SK-N-MC (cell line): ENCODE results near the gene SLC2A6.

Experiments used
- DNase-seq: peaks from one replicate; pipeline ENCODE4 v3.0.0-alpha.2; 2011; ENCODE audit warnings: low read depth, low spot score
- H3K27ac ChIP-seq: fragments of 200-600 bp; sonication (generic); 2 replicates; pipeline ENCODE4 v1.5.1; 2016; ENCODE audit warnings: mixed run types
- H3K36me3 ChIP-seq: fragments of 200-600 bp; sonication (generic); 2 replicates; pipeline ENCODE4 v1.6.1; 2017; ENCODE audit warnings: antibody characterized with exemption, low read length, mixed read lengths; ENCODE audit not compliant: insufficient read depth
- H3K4me3 ChIP-seq: fragments of 200-600 bp; sonication (generic); 2 replicates; pipeline ENCODE4 v1.5.1; 2016
- H3K9ac ChIP-seq: fragments of 200-600 bp; sonication (generic); 2 replicates; pipeline ENCODE4 v1.8.0; 2017; ENCODE audit warnings: mixed run types, mixed read lengths; ENCODE audit not compliant: insufficient read length
- H3K9me3 ChIP-seq: fragments of 200-600 bp; sonication (generic); 2 replicates; pipeline ENCODE4 v1.6.1; 2017; ENCODE audit warnings: low read depth, mild to moderate bottlenecking, antibody characterized with exemption, low read length, moderate library complexity, mixed read lengths
- EZH2 ChIP-seq: fragments of 200-600 bp; sonication (generic); IDR thresholded peaks from one replicate; pipeline ENCODE4 v1.6.1; 2017; ENCODE audit warnings: antibody characterized with exemption
- FOXP2 ChIP-seq: optimal IDR thresholded peaks from 2 replicates; pipeline ENCODE3; 2011; ENCODE audit warnings: mild to moderate bottlenecking, moderate library complexity; ENCODE audit not compliant: insufficient read depth; ENCODE audit errors: extremely low read length, control extremely low read depth
- POLR2AphosphoS5 ChIP-seq: IDR thresholded peaks from 2 replicates; pipeline ENCODE4 v1.6.1; 2012; ENCODE audit warnings: mild to moderate bottlenecking, low read depth, low read length, borderline replicate concordance

SLC2A6 gene

GRCh38 chr9:133445293-133445969 is 33.5 kb downstream of the SLC2A6 start:
- no peak overlapping the region for H3K4me3 ChIP-seq
- H3K36me3 ChIP-seq, result no peaks in the 10 kb centered on the region
- no peak for DNase-seq
- H3K9ac ChIP-seq, result no peak overlapping the region
- H3K9me3 ChIP-seq, result no peaks in the 10 kb centered on the region
- no peak overlapping the region for H3K27ac ChIP-seq
- no peak for TF ChIP-seq POLR2AphosphoS5
- TF ChIP-seq EZH2, result no peak
- no peak for TF ChIP-seq FOXP2

GRCh38 chr9:133443982-133444381 is 34.9 kb downstream of the SLC2A6 start:
- no peak for DNase-seq
- Histone ChIP-seq H3K9me3 (no peaks in the 10 kb centered on the region), H3K27ac (no peak overlapping the region), H3K36me3 (no peaks in the 10 kb centered on the region), H3K4me3 (no peak overlapping the region), H3K9ac (no peak overlapping the region)
- TF ChIP-seq EZH2, result no peak
- no peak for TF ChIP-seq POLR2AphosphoS5
- TF ChIP-seq FOXP2, result no peak

GRCh38 chr9:133443248-133443647 is 35.7 kb downstream of the SLC2A6 start:
- Histone ChIP-seq H3K9me3 (no peaks in the 10 kb centered on the region), H3K9ac (no peak overlapping the region), H3K27ac (no peak overlapping the region), H3K36me3 (no peaks in the 10 kb centered on the region), H3K4me3 (no peak overlapping the region)
- no peak for DNase-seq
- TF ChIP-seq FOXP2, result no peak
- no peak for TF ChIP-seq POLR2AphosphoS5
- no peak for TF ChIP-seq EZH2

DNA sequence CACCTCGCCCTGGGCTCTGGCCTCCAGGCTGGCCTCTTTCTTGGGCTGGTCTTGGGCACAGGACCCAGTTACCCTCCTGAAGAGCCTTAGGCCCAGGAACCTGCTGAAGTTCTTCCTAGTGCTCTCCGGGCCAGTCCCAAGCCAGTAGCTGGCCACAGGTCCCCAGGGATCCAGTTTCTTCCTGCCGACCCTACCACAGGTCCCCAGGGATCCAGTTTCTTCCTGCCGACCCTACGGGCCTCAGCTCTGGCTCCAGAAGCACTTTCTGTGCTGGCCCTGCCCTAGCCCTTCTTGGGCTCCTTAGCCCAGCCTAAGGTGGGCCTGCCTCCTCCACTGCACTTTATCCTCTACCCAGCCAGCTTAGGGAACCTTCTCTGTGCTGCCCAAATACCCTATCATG is 37.3 kb downstream of the SLC2A6 start:
- DNase-seq, result no peak
- Histone ChIP-seq H3K36me3 (no peaks in the 10 kb centered on the region), H3K9me3 (no peaks in the 10 kb centered on the region), H3K27ac (no peak overlapping the region), H3K4me3 (no peak overlapping the region), H3K9ac (no peak overlapping the region)
- TF ChIP-seq EZH2 (no peak), POLR2AphosphoS5 (no peak), FOXP2 (no peak)

- Histone ChIP-seq H3K27ac (no peak overlapping the region), H3K36me3 (no peaks in the 10 kb centered on the region), H3K9ac (no peak overlapping the region), H3K9me3 (no peaks in the 10 kb centered on the region), H3K4me3 (no peak overlapping the region)
- TF ChIP-seq POLR2AphosphoS5, result no peak
- no peak for TF ChIP-seq FOXP2
- no peak for TF ChIP-seq EZH2
- no peak for DNase-seq
These were observed 38.0 kb downstream of the SLC2A6 start for GRCh38 chr9:133440874-133441273.

DNA sequence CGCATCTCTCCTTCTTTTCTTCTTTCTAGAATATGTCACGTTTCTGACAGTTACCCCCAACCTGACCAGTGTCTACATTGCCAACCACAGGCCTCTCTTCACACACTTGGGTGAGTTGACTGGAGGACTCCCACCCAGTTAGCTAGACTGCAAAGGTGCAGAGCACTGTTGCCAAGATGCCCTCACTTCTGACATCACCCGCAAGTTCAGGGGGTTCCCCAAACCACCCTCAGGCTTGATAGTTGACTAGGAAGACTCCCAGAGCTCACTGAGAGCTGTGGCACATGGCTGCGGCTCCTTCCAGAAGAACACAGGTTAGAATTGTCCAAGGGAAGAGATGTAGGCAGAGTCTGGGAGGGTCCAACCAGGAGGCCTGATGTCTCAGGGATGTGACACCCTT is 39.6 kb downstream of the SLC2A6 start:
- H3K27ac ChIP-seq, result no peak overlapping the region
- TF ChIP-seq EZH2 (no peak), POLR2AphosphoS5 (no peak), FOXP2 (no peak)
- no peaks in the 10 kb centered on the region for H3K36me3 ChIP-seq
- DNase-seq, result no peak
- no peak overlapping the region for H3K4me3 ChIP-seq
- no peaks in the 10 kb centered on the region for H3K9me3 ChIP-seq
- H3K9ac ChIP-seq, result no peak overlapping the region

GRCh38 chr9:133437753-133438531 is 41.0 kb downstream of the SLC2A6 start:
- no peak overlapping the region for H3K4me3 ChIP-seq
- no peak overlapping the region for H3K27ac ChIP-seq
- no peak for DNase-seq
- TF ChIP-seq POLR2AphosphoS5, result no peak
- TF ChIP-seq EZH2, result no peak
- H3K36me3 ChIP-seq, result no peaks in the 10 kb centered on the region
- H3K9me3 ChIP-seq, result no peaks in the 10 kb centered on the region
- H3K9ac ChIP-seq, result no peak overlapping the region

- Histone ChIP-seq H3K27ac (no peak overlapping the region), H3K9ac (no peak overlapping the region), H3K9me3 (no peaks in the 10 kb centered on the region), H3K4me3 (no peak overlapping the region), H3K36me3 (no peaks in the 10 kb centered on the region)
- no peak for TF ChIP-seq POLR2AphosphoS5
- no peak for TF ChIP-seq FOXP2
- TF ChIP-seq EZH2, result no peak
- DNase-seq, result no peak
These were observed 42.2 kb downstream of the SLC2A6 start for GRCh38 chr9:133436681-133437080.

GRCh38 chr9:133433351-133433843 is 45.5 kb downstream of the SLC2A6 start:
- Histone ChIP-seq H3K27ac (no peak overlapping the region), H3K9me3 (no peaks in the 10 kb centered on the region), H3K4me3 (no peak overlapping the region), H3K9ac (no peak overlapping the region), H3K36me3 (no peaks in the 10 kb centered on the region)
- TF ChIP-seq EZH2, result no peak
- no peak for DNase-seq
